Activated CD8-positive, alpha-beta memory T cell treated with anti-CD3 and anti-CD28 coated beads, Interleukin-2, amount 50 U/mL, for 24 hours (primary cell): ENCODE results near the gene LIM2.

Experiments
- DNase-seq: peaks from one replicate; pipeline ENCODE4 v3.0.0-alpha.2; 2020; ENCODE audit errors: extremely low read depth

LIM2 gene

DNA sequence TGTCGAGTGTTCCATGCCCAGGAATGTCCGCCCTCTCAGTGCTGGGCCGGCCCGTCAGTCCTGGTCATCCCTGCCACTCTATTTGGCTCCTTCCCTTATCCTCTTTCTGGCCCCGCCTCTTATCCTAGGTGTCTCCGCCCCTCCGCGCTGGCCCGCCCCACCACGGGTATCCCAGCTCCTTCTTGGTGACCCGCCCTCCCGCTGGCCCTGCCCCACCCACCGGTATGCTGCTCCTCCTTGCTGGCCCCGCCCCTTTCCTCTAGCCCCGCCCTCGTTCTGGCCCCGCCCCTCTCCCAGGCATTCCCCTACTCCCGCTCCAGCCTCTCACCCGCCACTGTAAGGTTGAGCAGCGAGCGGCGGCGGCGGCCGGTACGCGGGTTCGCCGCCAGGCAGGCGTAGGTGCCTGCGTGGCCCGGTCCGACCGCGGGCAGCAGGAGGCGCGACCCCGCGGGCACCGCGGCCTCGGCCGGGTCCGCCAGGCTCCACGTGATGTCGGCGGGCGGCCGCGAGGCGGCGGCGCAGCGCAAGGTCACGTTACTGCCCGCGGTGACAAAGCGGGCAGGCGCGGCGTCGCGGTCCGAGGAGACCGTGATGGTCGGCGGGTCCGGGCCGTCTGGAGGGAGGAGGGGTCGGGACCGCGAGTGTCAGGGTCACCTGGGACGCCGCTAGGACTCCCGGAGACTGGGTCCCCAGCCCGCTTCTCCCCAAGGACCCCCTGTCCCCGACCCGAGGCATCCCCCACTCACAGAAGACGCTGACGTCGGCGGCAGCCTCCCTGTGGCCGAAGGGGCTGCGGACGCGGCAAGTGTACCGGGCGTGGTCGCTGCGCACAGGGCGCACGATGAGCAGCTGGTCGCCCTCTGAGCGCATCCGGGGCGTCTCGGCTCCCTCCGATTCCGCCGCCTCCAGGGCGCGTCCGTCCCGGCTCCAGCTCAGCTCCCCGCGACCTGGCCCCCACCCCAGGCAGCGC lies 47.8 kb downstream of the LIM2 start:
- peak; percentile 90 for DNase-seq

DNA sequence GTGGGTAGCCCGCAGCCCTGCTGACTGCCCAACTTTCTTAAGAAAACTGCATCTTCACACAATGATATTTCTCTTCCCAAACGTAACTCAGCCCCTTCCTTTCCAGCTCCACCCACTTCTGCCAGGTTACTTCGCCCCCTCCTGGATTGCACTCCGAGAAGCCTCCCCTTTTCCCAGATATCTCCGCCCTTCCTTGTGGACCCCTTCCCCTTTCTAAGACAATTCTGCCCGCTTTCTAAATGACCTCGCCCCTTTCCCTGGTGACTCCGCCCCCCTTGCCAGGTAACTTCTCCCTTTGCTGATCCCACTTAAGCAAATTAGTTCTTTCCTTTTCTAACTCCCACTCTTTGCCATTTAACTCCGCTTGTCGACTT lies 48.5 kb downstream of the LIM2 start:
- DNase-seq, result no peak

DNA sequence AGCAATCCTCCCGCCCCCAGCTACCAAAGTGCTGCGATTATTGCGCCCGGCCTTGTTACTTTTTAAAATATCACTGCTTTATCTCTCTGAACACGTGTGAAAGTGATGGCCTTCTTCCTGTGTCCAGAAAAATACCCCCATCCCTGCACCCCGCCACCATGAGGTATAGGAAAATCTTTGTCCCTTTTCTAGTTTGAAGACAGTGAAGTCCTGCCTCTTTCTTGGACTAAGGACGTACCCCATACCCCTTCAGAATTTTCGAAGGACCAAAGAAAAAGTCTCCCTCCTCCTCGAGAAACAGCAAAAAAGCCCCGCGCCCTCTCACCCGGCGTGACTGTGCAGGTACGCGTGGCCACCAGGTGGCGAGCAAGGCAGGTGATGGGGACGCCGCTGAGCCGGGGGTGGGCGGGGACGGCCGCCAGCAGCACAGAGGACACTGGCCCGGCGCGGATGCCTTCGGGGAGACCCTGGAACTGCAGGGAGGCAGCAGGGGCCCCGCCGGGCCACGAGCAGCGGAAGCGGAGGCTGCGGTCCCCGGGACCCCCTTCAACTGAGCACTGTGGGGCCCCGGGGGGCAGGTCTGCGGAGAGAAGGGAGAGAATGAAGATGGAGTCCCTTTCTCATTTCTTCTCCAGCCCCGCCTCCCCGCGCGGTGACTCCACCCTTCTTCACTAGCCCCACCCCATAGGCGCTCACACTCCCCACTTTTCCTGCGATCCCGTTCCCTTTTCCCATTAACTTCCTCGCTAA lies 49.0 kb downstream of the LIM2 start:
- peak; percentile 50 for DNase-seq

DNA sequence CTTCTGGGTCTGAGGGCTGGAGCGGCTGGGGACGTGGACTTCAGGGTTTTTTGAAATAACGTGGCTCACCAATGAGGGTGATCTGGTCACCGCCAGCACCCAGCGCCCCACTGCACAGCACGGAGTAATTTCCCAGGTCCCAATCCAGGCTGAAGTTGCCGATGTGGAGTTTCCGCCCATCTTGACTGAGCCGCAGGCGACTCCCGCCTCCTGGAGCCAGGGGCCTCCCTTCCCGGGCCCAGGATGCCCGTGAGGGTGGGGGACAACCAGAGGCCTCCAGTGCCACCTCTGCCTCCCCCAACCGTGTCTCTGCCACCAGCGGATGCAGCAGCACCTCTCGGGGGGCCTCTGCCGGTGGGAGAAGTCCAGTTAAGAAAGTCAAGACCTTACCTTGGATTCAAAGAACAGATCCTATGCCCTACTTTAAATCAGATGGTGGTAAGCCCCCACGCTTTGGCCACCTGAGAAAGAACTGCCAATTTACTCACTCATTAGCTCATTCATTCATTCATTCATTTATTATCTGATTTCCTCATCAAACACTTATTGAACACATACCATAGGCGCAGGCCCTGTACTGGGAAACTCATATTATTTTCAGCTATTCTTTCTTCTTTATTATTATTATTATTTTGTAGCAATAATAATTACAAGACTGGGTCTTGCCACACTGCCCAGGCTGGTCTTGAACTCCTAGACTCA lies 49.8 kb downstream of the LIM2 start:
- no peak for DNase-seq

DNA sequence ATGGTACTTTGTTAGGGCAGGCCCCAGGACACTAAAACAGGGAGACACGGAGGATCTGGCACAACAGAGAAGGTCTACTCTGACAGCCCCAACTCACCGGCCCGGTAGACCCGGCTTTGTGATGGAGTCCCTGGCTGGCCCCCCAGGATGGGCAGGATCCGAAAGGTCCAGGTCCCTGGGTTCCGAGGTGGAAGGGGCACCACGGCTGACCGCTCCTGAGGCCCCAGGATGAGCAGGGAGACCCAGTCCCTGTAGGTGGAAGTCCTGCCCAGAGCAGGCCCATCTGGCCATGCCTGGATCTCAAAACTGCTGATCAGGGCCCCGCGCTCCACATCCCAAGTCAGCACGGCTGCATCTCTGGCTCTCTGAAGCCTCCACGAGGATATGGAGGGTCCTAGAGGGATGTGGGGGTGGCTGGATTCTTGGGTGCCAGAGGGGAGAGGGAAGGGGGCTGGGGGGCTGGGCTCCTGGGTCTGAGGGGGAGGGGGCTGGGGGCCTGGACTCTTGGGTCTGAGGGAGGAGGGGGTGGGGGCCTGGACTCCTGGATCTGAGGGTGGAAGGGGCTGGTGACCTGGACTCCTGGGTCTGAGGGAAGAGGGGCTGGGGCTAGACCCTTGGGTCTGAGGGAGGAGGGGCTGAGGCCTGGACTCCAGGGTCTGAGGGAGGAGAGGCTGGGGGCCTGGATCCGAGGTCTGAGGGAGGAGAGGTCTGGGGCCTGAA lies 50.5 kb downstream of the LIM2 start:
- no peak for DNase-seq

DNA sequence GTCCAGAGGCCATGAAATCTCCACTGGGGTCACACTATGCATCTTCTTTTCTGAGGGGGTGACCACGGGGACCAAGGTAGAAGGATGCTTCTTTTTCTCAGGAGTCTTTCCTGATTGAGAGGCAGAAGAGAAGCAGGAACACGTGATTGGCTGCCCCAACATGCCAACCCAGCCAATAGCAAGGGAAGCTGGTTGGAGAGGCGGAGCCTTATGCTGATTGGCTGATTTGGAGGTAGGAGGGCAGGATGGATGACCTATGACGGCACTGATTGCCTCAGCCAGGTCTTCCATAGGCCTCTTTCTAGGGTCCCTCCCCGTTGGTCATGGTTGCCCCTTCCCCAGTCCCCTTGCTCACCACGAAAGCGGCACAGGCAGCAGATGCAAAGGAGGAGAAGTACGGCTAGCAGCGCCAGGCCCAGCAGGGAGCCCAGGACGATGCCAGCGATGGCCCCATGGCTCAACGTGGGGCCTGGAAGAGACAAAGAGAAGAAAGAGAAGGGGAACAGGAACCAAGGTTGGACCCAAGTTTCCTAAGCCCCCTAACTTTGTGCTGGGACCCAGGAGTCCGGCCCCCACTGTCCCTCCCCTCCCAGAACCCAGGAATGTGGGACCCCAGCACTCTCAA lies 53.8 kb downstream of the LIM2 start:
- no peak for DNase-seq

DNA sequence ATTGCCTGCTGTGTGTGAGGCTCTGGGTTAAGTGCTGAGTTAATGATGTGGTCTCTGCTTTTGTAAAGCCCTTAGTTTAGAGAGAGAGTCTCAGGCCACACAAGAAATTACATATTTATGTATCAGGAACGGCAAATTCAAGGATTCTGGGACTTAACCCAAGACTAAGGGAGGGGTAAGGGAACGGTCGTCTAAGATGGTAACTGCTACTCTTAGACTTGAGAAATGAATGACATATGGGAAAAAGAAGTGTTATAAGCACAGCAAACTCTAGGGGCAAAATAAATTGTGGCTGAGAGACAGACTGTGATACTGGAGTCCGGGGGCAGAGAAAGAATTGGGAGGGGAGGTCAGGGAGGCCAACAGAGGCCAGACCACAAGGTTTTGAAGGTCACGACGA lies 56.1 kb downstream of the LIM2 start:
- DNase-seq, result no peak

DNA sequence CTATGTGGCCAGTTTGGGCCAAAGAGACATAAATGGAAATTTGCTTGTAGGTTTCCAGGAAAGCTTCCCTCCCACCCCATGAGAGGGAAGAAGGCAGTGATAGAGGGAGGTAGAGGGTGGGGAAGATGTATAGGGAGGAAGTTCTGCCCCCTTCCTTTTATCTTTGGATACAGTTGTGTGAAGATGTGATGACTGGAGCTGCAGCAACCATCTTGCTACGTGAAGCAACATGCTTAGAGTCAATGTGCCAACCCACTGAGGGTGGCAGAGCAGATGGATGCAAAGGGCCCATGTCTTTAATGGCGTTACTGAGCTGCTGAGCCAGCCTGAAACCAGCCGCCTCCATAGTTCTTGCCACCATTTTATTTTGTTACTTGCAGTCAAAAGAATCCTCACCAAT lies 56.6 kb downstream of the LIM2 start:
- DNase-seq, result no peak

DNA sequence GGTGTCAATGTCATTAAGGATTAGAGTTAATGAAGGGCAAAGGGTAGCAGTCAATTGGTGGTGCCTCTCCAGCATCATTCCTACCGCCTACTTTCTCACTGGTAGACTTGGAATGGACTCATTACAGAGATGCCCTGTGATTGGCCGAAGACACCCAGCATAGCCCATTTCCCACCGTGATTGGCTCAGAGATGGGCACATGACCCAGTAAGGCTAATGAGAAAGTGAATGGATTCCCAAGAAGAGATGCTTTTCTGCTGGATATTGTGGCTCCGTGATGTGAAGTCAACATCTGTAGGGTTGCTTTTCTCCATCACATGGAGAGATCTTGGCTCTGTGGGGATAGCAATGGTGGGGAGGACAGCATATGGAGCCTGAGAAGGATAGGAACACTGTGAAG lies 57.4 kb downstream of the LIM2 start:
- no peak for DNase-seq
